ENCODE data around the gene TUBGCP3. TPM values are rescaled to one million over a fixed set of nuclear protein-coding genes. Genes with fewer than 3 reads are reported as not detected.
A peak's percentile ranks its signal among the peaks of the same experiment; 100 is the strongest.

TUBGCP3 gene
- total RNA-seq, 1 experiment from 2014 or later, result 51.4 TPM

GRCh38 chr13:112438094-112438493 is 149.9 kb downstream of the TUBGCP3 start:
- CTCF ChIA-PET, result interaction anchor here (0.6 kb wide), 1 partner anchor 933 kb away, joined by 3 read pairs; no protein-coding TSS in a partner anchor
- POLR2A ChIA-PET, result no interaction called here
- Histone ChIP-seq H3K9me3 (ENCODE audit: control insufficient read depth in 1 of 2, insufficient read depth in 1 of 2, low read depth in 1 of 2, low read length in 2 of 2) (peaks cover 0 to 12% of the 10 kb centered on the region in 2 experiments; a peak in 2 of 4 replicates), H3K27me3 (ENCODE audit: insufficient read depth, low read length) (no peaks in the 10 kb centered on the region), H3K36me3 (ENCODE audit: control insufficient read depth in 1 of 2, insufficient read depth in 2 of 2, low read length in 2 of 2) (no peaks in the 10 kb centered on the region), H3K4me1 (ENCODE audit: control insufficient read depth in 1 of 2, insufficient read depth in 2 of 2, low read length in 2 of 2) (no peaks in the 10 kb centered on the region), H3K9me2 (ENCODE audit: insufficient read depth) (no peaks in the 10 kb centered on the region), H2AFZ (ENCODE audit: low read depth, low read length, poor library complexity, severe bottlenecking) (no peak overlapping the region), H3K4me3 (replicated peaks in 1 of 2; ENCODE audit: low read depth in 1 of 2, low read length in 2 of 2) (no peak overlapping the region), H3K27ac (ENCODE audit: low read depth, low read length) (no peak overlapping the region), H3K79me2 (ENCODE audit: insufficient read depth, low read length) (no peaks in the 10 kb centered on the region), H3K4me2 (ENCODE audit: low read length) (no peak overlapping the region), H4K20me1 (ENCODE audit: insufficient read depth) (no peaks in the 10 kb centered on the region), H3K9ac (ENCODE audit: low read length) (no peak overlapping the region)
- TF ChIP-seq ZBTB33 (IDR thresholded peaks at IDR 0.05; ENCODE audit: extremely low read depth, insufficient replicate concordance, low read length), result no peak
- no peak for TF ChIP-seq REST (IDR thresholded peaks at IDR 0.05; ENCODE audit: low read depth)
- peak; percentile 59; the same call in 1 of the 2 replicates for TF ChIP-seq CBX3 (IDR thresholded peaks at IDR 0.05; ENCODE audit: low read depth)
- no peak for TF ChIP-seq ELF1 (IDR thresholded peaks at IDR 0.05; ENCODE audit: borderline replicate concordance, low read depth)
- TF ChIP-seq CTCF (IDR thresholded peaks at IDR 0.05 in 2 of 3, conservative IDR thresholded peaks at IDR 0.05 in 1 of 3; ENCODE audit: borderline replicate concordance in 1 of 3, insufficient read depth in 1 of 3, low read depth in 2 of 3, low read length in 2 of 3), result no peak
- intact Hi-C loops (cut with micrococcal nuclease), result loop anchor here (10.0 kb wide), 1 partner anchor 333 kb away; no protein-coding TSS in a partner anchor
- ATAC-seq (no peak), DNase-seq (ENCODE audit: low read depth, low spot score) (no peak)
- BruUV-seq (replicated peaks), result no TSS peak
- RAD21 ChIA-PET (ENCODE audit: low non-redundant PET in 1 of 2, low total read pairs in 2 of 2, uncharacterized antibody in 2 of 2, unreplicated experiment in 2 of 2), result no interaction called here

Measured in HCT116 (cell line).